Sigmoid colon (tissue), 4 donors: ENCODE measurements around the gene TATDN2.

Experiments used
- CTCF ChIP-seq, 4 experiments: fragments of 450-650 bp in 3 of 4; fragments of 200-600 bp in 1 of 4; IDR thresholded peaks; one replicate each; pipeline ENCODE4 v1.5.1; 2016 to 2019; ENCODE audit warnings: antibody characterized with exemption in 4 of 4, mild to moderate bottlenecking in 3 of 4, moderate library complexity in 2 of 4
- POLR2AphosphoS5 ChIP-seq, 4 donors: sonication (generic); formaldehyde crosslinking; IDR thresholded peaks; one replicate each; pipeline ENCODE4 v1.6.1; 2017; ENCODE audit warnings: antibody characterized with exemption in 4 of 4

GRCh38 chr3:10238345-10239183 lies 9.7 kb upstream of the TATDN2 start:
- TF ChIP-seq CTCF (IDR thresholded peaks at IDR 0.05) (no peak), POLR2AphosphoS5 (IDR thresholded peaks at IDR 0.05) (no peak)
